ENCODE data around the gene KIF26A. TPM values are rescaled to one million over a fixed set of nuclear protein-coding genes. Genes with fewer than 3 reads are reported as not detected.

Gene KIF26A
- under 0.01 TPM in 1 of 2 replicates, not detected in the other for total RNA-seq

GRCh38 chr14:104138098-104138717 is at the start of gene KIF26A:
Gene KIF26A, plus strand, starts transcription at chr14:104138587. Its CDS starts 136 bp downstream, at chr14:104138723.

Other genes with a start within 250 kb of the KIF26A start
- 0.47 and 1.6 TPM in 2 replicates for gene TDRD9, start 210.1 kb upstream of the KIF26A start, total RNA-seq
- not detected in 2 replicates for gene RD3L, start 196.1 kb upstream of the KIF26A start, total RNA-seq
- not detected in 2 replicates for gene ASPG, start 52.9 kb upstream of the KIF26A start, total RNA-seq